ENCODE results near the gene DMPK.

The DMPK gene

GRCh38 chr19:45782162-45782691 lies at the start of gene DMPK:
Gene DMPK, minus strand, starts transcription at chr19:45782490. Its CDS starts 138 bp downstream, at chr19:45782352.
- Mint-ChIP-seq H3K27ac (no peak within 1 kb of the TSS), H3K36me3 (peaks cover 7% of the 10 kb centered on the region), H3K4me3 (no peak within 1 kb of the TSS), H3K9me3 (ENCODE audit: low read depth) (no peaks in the 10 kb centered on the region), H3K4me1 (ENCODE audit: low read depth) (peaks cover 16% of the 10 kb centered on the region), H3K27me3 (peaks cover 10% of the 10 kb centered on the region)

- Mint-ChIP-seq H3K4me1 (ENCODE audit: low read depth) (peaks cover 20% of the 10 kb centered on the region), H3K9me3 (ENCODE audit: low read depth) (no peaks in the 10 kb centered on the region), H3K27ac (no peak overlapping the region), H3K36me3 (peaks cover 12% of the 10 kb centered on the region), H3K4me3 (no peak overlapping the region), H3K27me3 (no peaks in the 10 kb centered on the region)
Measured at GRCh38 chr19:45828945-45829344, 46.7 kb upstream of the DMPK start.

GRCh38 chr19:45828523-45828922 lies 46.2 kb upstream of the DMPK start:
- H3K36me3 Mint-ChIP-seq = peaks cover 12% of the 10 kb centered on the region
- no peaks in the 10 kb centered on the region for H3K27me3 Mint-ChIP-seq
- H3K9me3 Mint-ChIP-seq (ENCODE audit: low read depth) = no peaks in the 10 kb centered on the region
- H3K4me3 Mint-ChIP-seq = no peak overlapping the region
- H3K4me1 Mint-ChIP-seq (ENCODE audit: low read depth) = peaks cover 20% of the 10 kb centered on the region
- H3K27ac Mint-ChIP-seq = peak overlapping the region; percentile 58

GRCh38 chr19:45827459-45828093 lies 45.3 kb upstream of the DMPK start:
- Mint-ChIP-seq H3K27ac (no peak overlapping the region), H3K27me3 (no peaks in the 10 kb centered on the region), H3K9me3 (ENCODE audit: low read depth) (no peaks in the 10 kb centered on the region), H3K36me3 (peaks cover 12% of the 10 kb centered on the region), H3K4me1 (ENCODE audit: low read depth) (peaks cover 20% of the 10 kb centered on the region), H3K4me3 (no peak overlapping the region)

GRCh38 chr19:45826934-45827333 lies 44.6 kb upstream of the DMPK start:
- peaks cover 12% of the 10 kb centered on the region for H3K36me3 Mint-ChIP-seq
- H3K27me3 Mint-ChIP-seq = no peaks in the 10 kb centered on the region
- no peak overlapping the region for H3K27ac Mint-ChIP-seq
- H3K4me1 Mint-ChIP-seq (ENCODE audit: low read depth) = peaks cover 20% of the 10 kb centered on the region
- no peaks in the 10 kb centered on the region for H3K9me3 Mint-ChIP-seq (ENCODE audit: low read depth)
- H3K4me3 Mint-ChIP-seq = no peak overlapping the region

GRCh38 chr19:45825917-45826893 lies 43.9 kb upstream of the DMPK start:
- no peaks in the 10 kb centered on the region for H3K27me3 Mint-ChIP-seq
- H3K4me1 Mint-ChIP-seq (ENCODE audit: low read depth) = peaks cover 18% of the 10 kb centered on the region
- H3K9me3 Mint-ChIP-seq (ENCODE audit: low read depth) = no peaks in the 10 kb centered on the region
- no peak overlapping the region for H3K4me3 Mint-ChIP-seq
- peaks cover 12% of the 10 kb centered on the region for H3K36me3 Mint-ChIP-seq
- no peak overlapping the region for H3K27ac Mint-ChIP-seq

- peaks cover 12% of the 10 kb centered on the region for H3K36me3 Mint-ChIP-seq
- H3K27ac Mint-ChIP-seq = no peak overlapping the region
- no peaks in the 10 kb centered on the region for H3K9me3 Mint-ChIP-seq (ENCODE audit: low read depth)
- H3K27me3 Mint-ChIP-seq = no peaks in the 10 kb centered on the region
- peaks cover 16% of the 10 kb centered on the region for H3K4me1 Mint-ChIP-seq (ENCODE audit: low read depth)
- no peak overlapping the region for H3K4me3 Mint-ChIP-seq
Measured at GRCh38 chr19:45825263-45825605, 42.9 kb upstream of the DMPK start.

GRCh38 chr19:45824531-45825262 lies 42.4 kb upstream of the DMPK start:
- peak overlapping the region; percentile 39 for H3K4me3 Mint-ChIP-seq
- no peaks in the 10 kb centered on the region for H3K27me3 Mint-ChIP-seq
- peak overlapping the region; percentile 46 for H3K27ac Mint-ChIP-seq
- H3K9me3 Mint-ChIP-seq (ENCODE audit: low read depth) = no peaks in the 10 kb centered on the region
- peaks cover 12% of the 10 kb centered on the region for H3K36me3 Mint-ChIP-seq
- peaks cover 12% of the 10 kb centered on the region for H3K4me1 Mint-ChIP-seq (ENCODE audit: low read depth)

- Mint-ChIP-seq H3K27ac (no peak overlapping the region), H3K4me3 (no peak overlapping the region), H3K36me3 (peaks cover 9% of the 10 kb centered on the region), H3K27me3 (no peaks in the 10 kb centered on the region), H3K9me3 (ENCODE audit: low read depth) (no peaks in the 10 kb centered on the region), H3K4me1 (ENCODE audit: low read depth) (peaks cover 9% of the 10 kb centered on the region)
Measured at GRCh38 chr19:45824041-45824471, 41.8 kb upstream of the DMPK start.

- Mint-ChIP-seq H3K4me1 (ENCODE audit: low read depth) (peaks cover 5% of the 10 kb centered on the region), H3K4me3 (no peak overlapping the region), H3K9me3 (ENCODE audit: low read depth) (no peaks in the 10 kb centered on the region), H3K27ac (no peak overlapping the region), H3K27me3 (no peaks in the 10 kb centered on the region), H3K36me3 (peaks cover 5% of the 10 kb centered on the region)
Measured at GRCh38 chr19:45823182-45823581, 40.9 kb upstream of the DMPK start.

GRCh38 chr19:45822716-45823115 lies 40.4 kb upstream of the DMPK start:
- Mint-ChIP-seq H3K27ac (no peak overlapping the region), H3K27me3 (no peaks in the 10 kb centered on the region), H3K9me3 (ENCODE audit: low read depth) (no peaks in the 10 kb centered on the region), H3K4me1 (ENCODE audit: low read depth) (peaks cover 5% of the 10 kb centered on the region), H3K36me3 (peaks cover 2% of the 10 kb centered on the region), H3K4me3 (no peak overlapping the region)

- Mint-ChIP-seq H3K36me3 (peaks cover 2% of the 10 kb centered on the region), H3K4me1 (ENCODE audit: low read depth) (peaks cover 8% of the 10 kb centered on the region), H3K27ac (no peak overlapping the region), H3K9me3 (ENCODE audit: low read depth) (no peaks in the 10 kb centered on the region), H3K27me3 (no peaks in the 10 kb centered on the region), H3K4me3 (no peak overlapping the region)
Measured at GRCh38 chr19:45821570-45821969, 39.3 kb upstream of the DMPK start.

- no peak overlapping the region for H3K4me3 Mint-ChIP-seq
- H3K27ac Mint-ChIP-seq = no peak overlapping the region
- no peaks in the 10 kb centered on the region for H3K27me3 Mint-ChIP-seq
- no peaks in the 10 kb centered on the region for H3K9me3 Mint-ChIP-seq (ENCODE audit: low read depth)
- peaks cover 2% of the 10 kb centered on the region for H3K36me3 Mint-ChIP-seq
- H3K4me1 Mint-ChIP-seq (ENCODE audit: low read depth) = peaks cover 8% of the 10 kb centered on the region
Measured at GRCh38 chr19:45821103-45821521, 38.8 kb upstream of the DMPK start.

- Mint-ChIP-seq H3K4me3 (no peak overlapping the region), H3K4me1 (ENCODE audit: low read depth) (peaks cover 9% of the 10 kb centered on the region), H3K27ac (peak overlapping the region; percentile 22), H3K9me3 (ENCODE audit: low read depth) (no peaks in the 10 kb centered on the region), H3K27me3 (no peaks in the 10 kb centered on the region), H3K36me3 (peaks cover 2% of the 10 kb centered on the region)
Measured at GRCh38 chr19:45820413-45821102, 38.3 kb upstream of the DMPK start.

Measured in activated naive CD8-positive, alpha-beta T cell (primary cell).